ENCODE results near the gene ANKRD12. TPM values are rescaled to one million over a fixed set of nuclear protein-coding genes. Genes with fewer than 3 reads are reported as not detected.

Gene ANKRD12
- total RNA-seq, 1 experiment from 2014 or later: 30.7 TPM

GRCh38 chr18:9206421-9206820 lies 69.8 kb downstream of the ANKRD12 start:
- H3K36me3 ChIP-seq (ENCODE audit: control insufficient read depth, insufficient read depth, low read length): peaks cover 13% of the 10 kb centered on the region
- H3K4me3 ChIP-seq (ENCODE audit: low read depth in 2 of 2, low read length in 2 of 2): no peak overlapping the region
- no peaks in the 10 kb centered on the region for H3K4me1 ChIP-seq (ENCODE audit: control insufficient read depth, insufficient read depth, low read length)
- no TSS peak for BruUV-seq (replicated peaks)
- ATAC-seq: no peak
- H3K27ac ChIP-seq (ENCODE audit: low read length): no peak overlapping the region
- intact Hi-C loops (cut with micrococcal nuclease; ENCODE audit: unreplicated experiment): no loop called here
- CTCF ChIA-PET: no interaction called here
- in situ Hi-C loops (cut with HindIII; ENCODE audit: low pct_unique_long_range_greater_than_20kb, low sequenced_read_pairs): no loop called here
- POLR2A ChIA-PET: no interaction called here
- H3K9me3 ChIP-seq (ENCODE audit: control insufficient read depth, insufficient read depth, low read depth, low read length): no peaks in the 10 kb centered on the region
- TF ChIP-seq REST (IDR thresholded peaks at IDR 0.05; ENCODE audit: insufficient read depth in 1 of 2, low read depth in 2 of 2, low read length in 1 of 2) (no peak), POLR2AphosphoS5 (IDR thresholded peaks at IDR 0.05; ENCODE audit: low read depth, low read length) (no peak), SIN3A (IDR thresholded peaks at IDR 0.05; ENCODE audit: borderline replicate concordance, insufficient read depth, low read depth, low read length) (no peak), TCF7L2 (IDR thresholded peaks at IDR 0.05; ENCODE audit: low read depth, low read length) (no peak), CTCF (IDR thresholded peaks at IDR 0.05) (no peak)
- no peaks in the 10 kb centered on the region for H3K27me3 ChIP-seq (ENCODE audit: control insufficient read depth, insufficient read depth, low read length)
- DNase-seq (ENCODE audit: low read depth, low spot score): no peak

- Histone ChIP-seq H3K9me3 (ENCODE audit: control insufficient read depth, insufficient read depth, low read depth, low read length) (no peaks in the 10 kb centered on the region), H3K27ac (ENCODE audit: low read length) (no peak overlapping the region), H3K27me3 (ENCODE audit: control insufficient read depth, insufficient read depth, low read length) (no peaks in the 10 kb centered on the region), H3K4me1 (ENCODE audit: control insufficient read depth, insufficient read depth, low read length) (no peaks in the 10 kb centered on the region), H3K4me3 (ENCODE audit: low read depth in 2 of 2, low read length in 2 of 2) (no peak overlapping the region), H3K36me3 (ENCODE audit: control insufficient read depth, insufficient read depth, low read length) (peaks cover 32% of the 10 kb centered on the region)
- no peak for ATAC-seq
- DNase-seq (ENCODE audit: low read depth, low spot score): no peak
- intact Hi-C loops (cut with micrococcal nuclease; ENCODE audit: unreplicated experiment) (no loop called here), in situ Hi-C loops (cut with HindIII; ENCODE audit: low pct_unique_long_range_greater_than_20kb, low sequenced_read_pairs) (no loop called here)
- ChIA-PET CTCF (no interaction called here), POLR2A (no interaction called here)
- no peak for TF ChIP-seq TCF7L2 (IDR thresholded peaks at IDR 0.05; ENCODE audit: low read depth, low read length)
- no peak for TF ChIP-seq POLR2AphosphoS5 (IDR thresholded peaks at IDR 0.05; ENCODE audit: low read depth, low read length)
- no peak for TF ChIP-seq SIN3A (IDR thresholded peaks at IDR 0.05; ENCODE audit: borderline replicate concordance, insufficient read depth, low read depth, low read length)
- no peak for TF ChIP-seq REST (IDR thresholded peaks at IDR 0.05; ENCODE audit: insufficient read depth in 1 of 2, low read depth in 2 of 2, low read length in 1 of 2)
- TF ChIP-seq CTCF (IDR thresholded peaks at IDR 0.05): no peak
- BruUV-seq (replicated peaks): no TSS peak
Measured at GRCh38 chr18:9209279-9209678, 72.7 kb downstream of the ANKRD12 start.
